OCI-LY7 (cell line): ENCODE data around the gene TRMT13. TPM values are rescaled to one million over a fixed set of nuclear protein-coding genes. Genes with fewer than 3 reads are reported as not detected.

Source experiments
- BruUV-seq: library from RNA; stranded (reverse); fragments of 400-500 nt; replicated peaks from 2 replicates; lab custom pipeline; 2021; lab: Mats Ljungman, UMichigan
- CTCF ChIA-PET: fragments of 300-600 bp; sonication (Branson Sonifier 250); formaldehyde crosslinking; loops from one replicate; lab custom pipeline; 2022; ENCODE audit warnings: antibody characterized with exemption; ENCODE audit not compliant: unreplicated experiment; lab: Charles Lee
- POLR2A ChIA-PET: fragments of 300-600 bp; sonication (Branson Sonifier 250); formaldehyde crosslinking; loops from one replicate; lab custom pipeline; 2022; ENCODE audit warnings: antibody characterized with exemption; lab: Charles Lee
- DNase-seq: peaks from one replicate; pipeline ENCODE4 v3.0.0-alpha.2; 2015; ENCODE audit warnings: low spot score
- H2AFZ ChIP-seq: fragments of 200-600 bp; sonication (generic), shearing (Covaris generic); 2 replicates; pipeline ENCODE4 v1.6.1; 2014; ENCODE audit warnings: mild to moderate bottlenecking, antibody characterized with exemption, low read length, moderate library complexity
- H3K27ac ChIP-seq: fragments of 200-600 bp; sonication (generic); 2 replicates; pipeline ENCODE4 v1.5.1; 2014; ENCODE audit warnings: mixed run types, low read depth, mild to moderate bottlenecking, moderate library complexity, low read length, inconsistent platforms; ENCODE audit not compliant: poor library complexity, severe bottlenecking
- H3K36me3 ChIP-seq: fragments of 200-600 bp; sonication (generic); 2 replicates; pipeline ENCODE4 v1.6.1; 2014; ENCODE audit warnings: mild to moderate bottlenecking, antibody characterized with exemption, low read length, moderate library complexity, mixed read lengths; ENCODE audit not compliant: insufficient read depth
- H3K4me1 ChIP-seq: fragments of 200-600 bp; sonication (generic); 2 replicates; pipeline ENCODE4 v1.5.1; 2014; ENCODE audit warnings: mild to moderate bottlenecking, low read length; ENCODE audit not compliant: insufficient read depth, poor library complexity, severe bottlenecking
- H3K4me2 ChIP-seq: fragments of 200-600 bp; sonication (generic); 2 replicates; pipeline ENCODE4 v1.6.1; 2014; ENCODE audit warnings: mild to moderate bottlenecking, low read length
- H3K4me3 ChIP-seq: fragments of 200-600 bp; sonication (generic); 2 replicates; pipeline ENCODE4 v1.5.1; 2014; ENCODE audit warnings: mild to moderate bottlenecking, low read depth, low read length; ENCODE audit not compliant: poor library complexity, severe bottlenecking
- H3K79me2 ChIP-seq: fragments of 200-600 bp; sonication (generic); 2 replicates; pipeline ENCODE4 v1.6.1; 2016; ENCODE audit warnings: low read depth, mild to moderate bottlenecking, low read length, moderate library complexity, mixed read lengths; ENCODE audit not compliant: insufficient read depth
- H3K9me2 ChIP-seq: fragments of 200-600 bp; sonication (generic); 2 replicates; pipeline ENCODE4 v1.6.1; 2016; ENCODE audit warnings: mild to moderate bottlenecking, low read length, mixed read lengths; ENCODE audit not compliant: insufficient read depth
- H3K9me3 ChIP-seq: fragments of 200-600 bp; sonication (generic); 2 replicates; pipeline ENCODE4 v1.6.1; 2014; ENCODE audit warnings: mild to moderate bottlenecking, mixed run types, low read length, mixed read lengths
- H4K20me1 ChIP-seq: fragments of 200-600 bp; sonication (generic); 2 replicates; pipeline ENCODE4 v1.6.1; 2014; ENCODE audit warnings: mild to moderate bottlenecking, antibody characterized with exemption, low read length, moderate library complexity, mixed read lengths; ENCODE audit not compliant: insufficient read depth
- EZH2phosphoT487 ChIP-seq: fragments of 200-600 bp; sonication (generic); IDR thresholded peaks from 2 replicates; pipeline ENCODE4 v1.6.1; 2018; ENCODE audit warnings: low read depth, borderline replicate concordance, mild to moderate bottlenecking, mixed run types, antibody characterized with exemption, low read length, moderate library complexity, mixed read lengths
- intact Hi-C: fragments of 100-400 bp; cut with micrococcal nuclease; formaldehyde crosslinking; loops from one replicate; pipeline ENCODE4 v1.10.0; 2022; ENCODE audit not compliant: unreplicated experiment
- total RNA-seq, 2 experiments: library from RNA; depleted of rRNA in 1 of 2; stranded (reverse); fragments of >200 nt in 1 of 2; shearing (Covaris generic) in 1 of 2; gene quantifications; 2 replicates each; pipeline ENCODE4 v1.2.3, GENCODE V29; 2014 to 2022
- TF ChIP-seq, protein P1 (sequence below): fragments of 200-600 bp; sonication (generic); conservative IDR thresholded peaks from 2 replicates; pipeline ENCODE4 v1.5.1; 2014; ENCODE audit warnings: mild to moderate bottlenecking, antibody characterized with exemption, low read length, moderate library complexity, mixed read lengths

The TRMT13 gene
- total RNA-seq, 2 experiments from 2014 or later, result 14.5 to 28.7 TPM

DNA sequence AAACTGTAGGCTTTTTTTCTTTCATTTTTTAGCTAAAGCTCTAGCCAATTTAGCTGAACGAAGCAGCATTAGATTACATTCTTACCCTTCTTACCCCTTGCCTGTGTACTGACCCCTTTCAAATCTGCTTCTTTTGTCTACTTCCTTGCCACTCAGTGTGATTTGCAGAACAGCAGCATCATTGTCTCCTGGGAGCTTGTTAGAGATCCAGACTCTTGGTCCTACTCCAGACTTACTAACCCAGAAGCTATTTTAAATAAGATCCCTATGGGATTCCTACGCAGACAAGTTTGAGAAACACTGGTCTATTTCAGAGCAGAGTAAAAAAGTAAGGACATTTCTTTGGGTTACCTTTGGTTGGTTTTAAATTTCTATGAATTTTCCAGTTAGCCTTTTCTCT lies 31.3 kb downstream of the TRMT13 start:
- POLR2A ChIA-PET, result interaction anchor here (0.6 to 0.7 kb wide), 2 partner anchors 321 to 599 kb away, joined by 3 read pairs; no protein-coding TSS in a partner anchor
- DNase-seq, result no peak
- intact Hi-C loops, result no loop called here
- H3K9me3 ChIP-seq, result no peaks in the 10 kb centered on the region
- no peaks in the 10 kb centered on the region for H3K36me3 ChIP-seq
- H3K27ac ChIP-seq, result no peak overlapping the region
- no TSS peak for BruUV-seq
- no peak for TF ChIP-seq EZH2phosphoT487
- TF ChIP-seq, protein P1, sequence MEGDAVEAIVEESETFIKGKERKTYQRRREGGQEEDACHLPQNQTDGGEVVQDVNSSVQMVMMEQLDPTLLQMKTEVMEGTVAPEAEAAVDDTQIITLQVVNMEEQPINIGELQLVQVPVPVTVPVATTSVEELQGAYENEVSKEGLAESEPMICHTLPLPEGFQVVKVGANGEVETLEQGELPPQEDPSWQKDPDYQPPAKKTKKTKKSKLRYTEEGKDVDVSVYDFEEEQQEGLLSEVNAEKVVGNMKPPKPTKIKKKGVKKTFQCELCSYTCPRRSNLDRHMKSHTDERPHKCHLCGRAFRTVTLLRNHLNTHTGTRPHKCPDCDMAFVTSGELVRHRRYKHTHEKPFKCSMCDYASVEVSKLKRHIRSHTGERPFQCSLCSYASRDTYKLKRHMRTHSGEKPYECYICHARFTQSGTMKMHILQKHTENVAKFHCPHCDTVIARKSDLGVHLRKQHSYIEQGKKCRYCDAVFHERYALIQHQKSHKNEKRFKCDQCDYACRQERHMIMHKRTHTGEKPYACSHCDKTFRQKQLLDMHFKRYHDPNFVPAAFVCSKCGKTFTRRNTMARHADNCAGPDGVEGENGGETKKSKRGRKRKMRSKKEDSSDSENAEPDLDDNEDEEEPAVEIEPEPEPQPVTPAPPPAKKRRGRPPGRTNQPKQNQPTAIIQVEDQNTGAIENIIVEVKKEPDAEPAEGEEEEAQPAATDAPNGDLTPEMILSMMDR, result no peak
- no peak overlapping the region for H3K4me3 ChIP-seq
- H2AFZ ChIP-seq, result no peak overlapping the region
- no peaks in the 10 kb centered on the region for H3K4me1 ChIP-seq
- CTCF ChIA-PET, result no interaction called here
- H4K20me1 ChIP-seq, result no peaks in the 10 kb centered on the region
- H3K79me2 ChIP-seq, result no peaks in the 10 kb centered on the region
- H3K4me2 ChIP-seq, result no peak overlapping the region
- H3K9me2 ChIP-seq, result no peaks in the 10 kb centered on the region

DNA sequence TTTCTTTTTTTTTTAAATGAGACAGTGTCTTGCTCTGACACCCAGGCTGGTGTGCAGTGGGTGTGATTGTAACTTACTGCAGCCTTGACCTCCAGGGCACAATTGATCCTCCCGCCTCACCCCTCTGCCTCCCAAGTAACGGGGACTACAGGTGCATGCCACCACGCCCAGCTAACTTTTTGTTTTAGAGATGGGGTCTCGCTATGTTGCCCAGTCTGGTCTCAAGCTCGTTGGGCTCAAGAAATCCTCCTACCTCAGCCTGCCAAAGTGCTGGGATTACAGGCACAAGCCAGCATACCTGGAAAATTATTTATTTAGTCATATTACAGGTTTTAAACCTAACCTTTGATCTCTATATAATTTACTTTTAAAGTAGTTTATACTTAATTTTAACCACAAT lies 31.7 kb downstream of the TRMT13 start:
- H3K4me2 ChIP-seq, result no peak overlapping the region
- intact Hi-C loops, result no loop called here

DNA sequence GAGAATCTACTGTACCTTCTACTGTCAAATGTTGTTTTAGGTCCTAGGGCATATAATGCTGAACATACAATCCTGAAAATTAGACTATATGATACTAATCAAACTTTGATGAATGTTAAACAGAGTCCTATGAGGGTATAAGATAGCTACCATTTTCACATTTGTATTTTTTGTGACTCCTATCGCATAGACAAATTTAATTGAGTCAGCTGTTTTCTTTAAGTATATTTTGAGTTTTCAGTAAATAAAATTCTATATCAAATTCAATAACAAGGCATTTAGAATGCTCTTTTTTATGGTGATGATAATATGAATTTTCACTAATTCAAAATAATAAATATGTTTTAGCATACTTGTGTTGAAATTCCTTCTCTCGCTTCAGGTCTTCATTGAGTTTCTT lies 35.1 kb downstream of the TRMT13 start:
- no TSS peak for BruUV-seq
- ChIA-PET POLR2A (interaction anchor here (0.6 to 1.5 kb wide), 5 partner anchors 9 to 318 kb away, joined by 3 to 5 read pairs (median 4); partner anchors contain the start of gene AGL), CTCF (no interaction called here)

More for the DNA sequence above, 31.7 kb downstream of the TRMT13 start:
- Histone ChIP-seq H3K4me3 (no peak overlapping the region), H4K20me1 (no peaks in the 10 kb centered on the region), H3K79me2 (no peaks in the 10 kb centered on the region), H3K27ac (no peak overlapping the region), H3K4me1 (no peaks in the 10 kb centered on the region), H3K9me3 (no peaks in the 10 kb centered on the region), H2AFZ (no peak overlapping the region), H3K9me2 (no peaks in the 10 kb centered on the region), H3K36me3 (no peaks in the 10 kb centered on the region)
- TF ChIP-seq, protein P1, result no peak
- no peak for TF ChIP-seq EZH2phosphoT487
- no peak for DNase-seq
- POLR2A ChIA-PET, result interaction anchor here (1.4 kb wide), 1 partner anchor 11 kb away, joined by 3 read pairs; no protein-coding TSS in a partner anchor
- no TSS peak for BruUV-seq
- CTCF ChIA-PET, result no interaction called here

More for the DNA sequence above, 35.1 kb downstream of the TRMT13 start:
- no peak for TF ChIP-seq EZH2phosphoT487
- TF ChIP-seq, protein P1, result no peak
- H4K20me1 ChIP-seq, result no peaks in the 10 kb centered on the region
- intact Hi-C loops, result no loop called here
- DNase-seq, result no peak
- H3K4me1 ChIP-seq, result no peaks in the 10 kb centered on the region
- no peak overlapping the region for H2AFZ ChIP-seq
- H3K9me3 ChIP-seq, result no peaks in the 10 kb centered on the region
- no peak overlapping the region for H3K27ac ChIP-seq
- no peak overlapping the region for H3K4me2 ChIP-seq
- H3K36me3 ChIP-seq, result no peaks in the 10 kb centered on the region
- no peak overlapping the region for H3K4me3 ChIP-seq
- no peaks in the 10 kb centered on the region for H3K79me2 ChIP-seq
- no peaks in the 10 kb centered on the region for H3K9me2 ChIP-seq
